GM18867 (cell line): ENCODE data around the gene STRIP1.

Experiments used
- ATAC-seq: cut with Tn5 transposase; IDR thresholded peaks from one replicate; pipeline ENCODE4 v1.9.1; 2021; ENCODE audit warnings: mild to moderate bottlenecking, moderate library complexity; ENCODE audit not compliant: unreplicated experiment

STRIP1 gene

GRCh38 chr1:110091381-110091780 lies 57.0 kb downstream of the STRIP1 start:
- no peak for ATAC-seq

DNA sequence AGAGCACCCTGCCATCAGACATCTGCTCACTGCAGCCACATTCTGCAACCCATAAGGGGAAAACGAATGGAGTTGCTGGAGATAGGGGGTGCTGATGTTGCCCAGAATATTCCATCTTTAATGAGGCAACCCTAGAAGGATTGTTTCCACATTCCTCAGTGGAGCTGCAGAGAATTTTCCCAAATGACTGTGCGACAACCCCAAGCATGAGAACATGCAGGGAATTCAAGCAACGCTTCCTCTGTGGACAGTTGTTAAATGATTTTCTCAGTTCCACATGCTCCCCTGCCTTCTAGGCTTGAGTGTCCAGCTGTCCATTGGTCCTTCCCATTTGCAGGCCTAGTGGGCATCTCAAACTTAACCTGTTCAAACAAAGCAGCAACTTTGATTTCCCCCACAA lies 57.4 kb downstream of the STRIP1 start:
- no peak for ATAC-seq

GRCh38 chr1:110092991-110093390 lies 58.6 kb downstream of the STRIP1 start:
- no peak for ATAC-seq

DNA sequence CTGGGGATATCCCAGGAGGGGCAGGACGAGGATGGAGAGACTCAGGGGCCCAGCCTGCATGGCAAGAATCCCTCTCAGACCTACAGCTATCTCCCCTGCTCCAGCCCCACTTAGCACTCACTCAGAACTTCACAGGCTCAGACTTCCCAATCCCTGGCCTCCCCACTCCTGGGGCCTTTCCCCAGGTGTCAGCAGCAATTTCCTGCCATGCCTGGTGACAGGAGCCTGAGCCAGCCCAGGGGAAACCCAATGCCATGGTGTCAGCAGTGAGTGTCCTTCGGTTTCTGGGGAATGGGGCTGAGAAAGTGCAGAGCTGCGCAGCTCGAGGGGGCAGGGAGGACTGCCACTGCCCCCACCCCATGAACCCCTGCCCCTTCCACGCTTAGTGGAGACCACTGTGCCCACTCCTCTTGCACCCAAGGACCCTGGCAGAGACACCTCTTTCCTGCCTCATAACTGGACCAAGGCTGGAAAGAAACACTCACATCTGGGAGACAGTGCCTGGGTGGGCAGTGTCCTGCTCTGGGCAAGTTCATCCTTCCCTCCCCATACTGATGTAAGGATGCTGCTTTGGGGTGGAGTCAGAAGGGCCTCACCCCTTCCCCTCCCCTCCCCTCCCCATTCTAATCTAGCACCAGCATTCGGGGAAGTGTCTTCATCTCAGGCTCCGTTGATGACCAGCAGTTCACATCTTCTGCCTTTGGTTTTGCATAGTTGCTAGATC lies 60.7 kb downstream of the STRIP1 start:
- ATAC-seq = no peak

GRCh38 chr1:110097507-110098221 lies 63.2 kb downstream of the STRIP1 start:
- ATAC-seq = no peak

GRCh38 chr1:110098222-110099026 lies 64.0 kb downstream of the STRIP1 start:
- no peak for ATAC-seq

DNA sequence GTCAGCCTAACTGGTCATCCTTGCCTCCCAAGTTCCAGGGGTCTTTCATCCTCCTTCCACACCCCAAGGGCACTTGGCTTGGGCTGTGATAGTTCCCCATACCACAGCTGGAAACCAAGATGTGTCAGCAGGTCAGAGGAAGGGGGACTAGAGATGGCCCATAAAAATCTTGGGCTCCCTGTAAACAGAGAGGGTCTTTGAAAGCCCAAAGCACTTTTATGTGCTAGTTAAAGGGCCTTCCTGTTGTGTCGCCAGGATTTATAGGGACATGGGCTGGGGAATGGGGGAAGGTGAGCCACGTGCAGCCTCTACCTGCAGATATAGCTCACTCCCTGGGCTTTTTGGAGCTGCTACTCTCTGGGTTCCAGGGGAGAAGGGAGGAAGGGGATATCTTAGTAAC lies 65.9 kb downstream of the STRIP1 start:
- no peak for ATAC-seq

DNA sequence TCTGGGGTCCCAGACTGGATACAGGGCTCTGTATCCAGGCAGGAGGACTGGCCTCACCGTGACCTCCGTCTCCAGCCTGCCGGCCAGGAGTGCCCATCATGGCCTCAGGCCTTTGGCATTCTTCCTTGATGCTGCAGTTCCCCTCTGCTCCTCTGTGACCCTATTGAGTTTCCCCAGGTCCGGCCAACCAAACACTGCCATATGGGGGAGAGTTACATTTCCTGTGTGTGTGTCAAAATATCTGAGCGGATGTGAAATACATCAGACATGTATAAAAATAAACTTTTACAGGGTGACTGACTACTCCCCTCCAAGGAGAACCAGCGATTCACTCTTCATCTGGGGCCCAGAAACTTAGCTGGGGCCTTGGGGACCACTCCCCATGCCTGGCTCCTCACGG lies 67.7 kb downstream of the STRIP1 start:
- ATAC-seq = no peak
